Suprapubic skin (tissue), 3 donors: ENCODE results near the gene RAG2.

Source experiments
- CTCF ChIP-seq, 2 donors: fragments of 200-600 bp in 1 of 2; fragments of 450-650 bp in 1 of 2; sonication (generic) in 1 of 2; IDR thresholded peaks; one replicate each; pipeline ENCODE4 v1.5.1; 2016 to 2019; ENCODE audit warnings: antibody characterized with exemption in 2 of 2, mild to moderate bottlenecking in 1 of 2, moderate library complexity in 1 of 2
- EP300 ChIP-seq: sonication (generic); formaldehyde crosslinking; IDR thresholded peaks from one replicate; pipeline ENCODE4 v1.6.1; 2017; ENCODE audit warnings: antibody characterized with exemption

- TF ChIP-seq EP300 (no peak), CTCF (IDR thresholded peaks at IDR 0.05) (no peak)
These were observed 3.6 kb downstream of the RAG2 start, which contains the start of gene IFTAP for GRCh38 chr11:36594316-36594989.
